DMS79 (cell line): ENCODE results near the gene NTN5.
A peak's percentile ranks its signal among the peaks of the same experiment; 100 is the strongest.

Experiments
- DNase-seq: peaks from one replicate; lab custom pipeline; 2025; lab: John Stamatoyannopoulos, UW

Gene NTN5

DNA sequence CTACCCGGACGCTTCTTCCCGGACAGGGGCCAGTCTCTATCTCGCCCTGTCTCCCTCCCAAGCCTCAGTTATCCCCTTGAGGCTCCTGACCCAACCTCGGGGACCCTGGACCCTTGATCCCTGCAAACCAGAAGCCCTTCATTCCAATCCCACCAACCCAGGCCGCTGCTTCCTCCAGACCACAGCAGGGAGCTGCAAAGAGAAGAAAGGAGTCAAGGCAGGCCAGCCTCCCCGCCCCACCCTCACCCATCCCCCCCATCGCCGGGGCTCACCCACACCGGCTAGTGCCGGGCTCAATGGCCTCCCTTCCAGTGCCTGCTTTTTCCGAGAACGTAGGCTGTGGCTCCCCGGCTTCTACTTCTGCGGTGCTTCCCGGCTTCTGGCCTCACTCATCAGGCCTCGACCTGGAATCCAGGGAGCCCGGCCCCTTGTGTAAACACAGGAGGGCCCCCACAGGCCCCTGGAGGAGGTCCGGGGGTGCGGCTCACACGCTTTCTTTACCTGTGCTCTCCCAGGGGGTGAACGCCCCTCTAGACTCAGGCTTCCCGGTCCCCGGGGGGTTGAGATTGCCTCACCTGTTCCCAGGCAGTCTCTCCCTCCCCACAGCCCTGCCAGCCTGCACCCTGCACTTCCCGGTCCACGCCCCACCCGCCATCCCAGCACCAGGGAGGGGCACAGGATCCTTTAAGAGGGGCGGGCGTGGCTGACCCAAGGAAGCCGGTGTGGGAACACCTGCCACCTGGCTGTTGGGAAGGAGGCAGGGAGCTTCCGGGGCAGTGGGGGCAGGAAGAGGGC is 58.2 kb downstream of the NTN5 start, which contains the start of gene FAM83E:
Gene FAM83E, minus strand, starts transcription at position 641 of the 795 bp plus-strand sequence. CDS start 1,704 bp downstream, outside the sequence.
- DNase-seq, result peak; percentile 19

DNA sequence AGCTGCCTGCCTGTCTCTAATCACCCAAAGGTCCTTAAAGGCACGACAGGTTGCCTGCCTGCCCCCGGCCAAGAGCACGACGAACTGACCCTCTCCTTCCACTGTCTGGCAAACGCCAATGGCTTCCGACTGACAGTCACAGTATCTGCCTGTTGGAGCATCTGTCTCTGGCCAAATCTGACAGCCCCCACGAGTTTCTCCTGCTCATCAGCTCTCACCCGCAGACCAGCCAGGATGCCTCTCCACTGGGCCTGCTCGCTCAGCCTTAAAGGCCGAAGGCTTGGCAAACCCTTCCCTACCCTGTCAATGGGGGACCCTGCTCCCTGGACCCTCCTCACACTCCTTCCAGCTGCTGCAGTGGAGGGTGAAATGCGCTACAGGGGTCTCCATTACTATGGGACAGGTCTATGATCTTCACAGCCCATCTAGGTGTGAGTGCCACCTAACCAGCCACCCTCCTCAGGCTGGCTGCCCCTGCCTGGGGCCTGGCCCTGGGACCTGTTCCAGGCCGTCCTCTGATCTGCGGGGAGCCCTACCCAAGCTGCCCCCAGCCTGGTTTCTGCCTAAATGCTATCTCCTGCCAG is 58.9 kb downstream of the NTN5 start:
- no peak for DNase-seq

DNA sequence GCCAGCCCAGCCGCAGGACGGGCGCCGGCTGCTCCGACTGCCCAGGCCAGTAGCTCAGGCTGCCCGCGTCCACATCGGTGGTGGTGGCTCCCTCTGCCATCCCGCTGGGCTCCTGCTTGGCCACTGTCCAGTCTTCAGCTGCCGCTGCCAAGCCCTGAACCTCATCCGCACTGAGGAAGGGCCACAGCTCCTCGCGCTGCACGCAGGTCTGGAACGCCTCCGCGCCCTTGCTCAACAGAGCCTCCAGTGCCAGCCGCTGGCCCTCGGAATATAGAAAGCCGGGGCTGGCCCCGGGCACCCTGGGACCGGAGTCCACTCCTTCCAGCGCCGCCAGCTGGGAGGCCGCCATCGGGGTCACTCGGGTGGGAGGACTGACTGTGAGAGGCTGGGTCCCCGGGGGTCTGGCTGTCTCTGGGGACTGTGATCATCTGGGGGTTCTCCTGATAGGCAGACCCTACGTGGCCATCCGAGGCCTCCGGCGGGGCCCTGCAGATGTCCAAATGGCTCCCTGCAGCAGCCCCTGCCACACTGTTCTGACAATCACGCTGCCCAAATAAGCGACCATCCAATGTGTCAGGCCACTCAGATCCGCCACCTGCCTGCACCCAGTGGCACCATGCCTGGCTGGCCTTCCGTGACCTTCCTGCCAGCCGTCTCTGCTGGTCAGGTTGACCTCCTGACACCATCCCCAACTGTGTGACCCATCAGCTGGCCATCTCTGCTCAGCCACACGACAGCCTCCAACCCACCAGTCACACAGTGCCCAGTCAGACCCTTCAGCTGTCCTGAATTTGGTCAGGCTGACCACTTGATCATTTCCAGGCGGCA is 59.6 kb downstream of the NTN5 start:
- DNase-seq, result no peak

DNA sequence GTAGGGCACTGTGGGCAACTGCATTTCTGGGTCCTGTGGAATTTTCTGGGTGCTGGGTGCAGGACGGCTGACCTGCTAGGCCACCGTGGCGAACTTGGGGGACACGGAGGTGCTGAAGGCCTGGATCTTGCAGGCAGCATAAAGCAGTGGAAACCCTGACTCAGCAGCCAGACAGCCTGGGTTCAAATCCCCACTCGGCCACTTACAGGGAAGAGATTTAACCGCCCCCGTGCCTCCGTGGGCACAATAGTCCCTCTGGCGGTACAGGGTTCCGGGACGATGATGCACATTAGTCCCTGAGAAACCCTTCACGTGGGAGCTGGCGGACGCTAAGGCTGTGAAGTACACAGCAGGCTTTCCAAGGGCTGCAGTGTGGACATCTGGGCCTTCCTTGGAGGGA is 60.9 kb downstream of the NTN5 start:
- no peak for DNase-seq
